ENCODE data around the gene FAM162A. TPM values are rescaled to one million over a fixed set of nuclear protein-coding genes. Genes with fewer than 3 reads are reported as not detected.

The FAM162A gene
- total and polyA plus RNA-seq, 9 of the 15 experiments (the other 6 are each of a cell fraction or from before 2014, with no cell fraction given), result 37.5 to 211 (median 101) TPM

- no peaks in the 10 kb centered on the region for H3K27me3 ChIP-seq (ENCODE audit: control insufficient read depth in 2 of 2, insufficient read depth in 2 of 2, low read length in 2 of 2)
- CTCF ChIA-PET (ENCODE audit: low intra/inter-chr PET ratio), result no interaction called here
- POLR2A ChIA-PET, result interaction anchor here (0.7 kb wide), 1 partner anchor 9 kb away, joined by 3 read pairs; no protein-coding TSS in a partner anchor
These were observed 22.0 kb upstream of the FAM162A start for GRCh38 chr3:122362026-122362425.

GRCh38 chr3:122364490-122364889 is 19.5 kb upstream of the FAM162A start:
- WGBS (ENCODE audit: insufficient coverage, low coverage, missing lambda C conversion rate), result 50% methylated on average over 2 of the region's 2 CpGs
- BruUV-seq (replicated peaks), result no TSS peak
- H3K4me2 ChIP-seq (ENCODE audit: insufficient read depth, low read length), result no peak overlapping the region
- intact Hi-C loops (cut with micrococcal nuclease), result no loop called here
- H3K27ac ChIP-seq (ENCODE audit: extremely low read depth, low read depth, low read length), result no peak overlapping the region
- H3K36me3 ChIP-seq (ENCODE audit: control insufficient read depth, insufficient read depth, low read length), result peaks cover 82% of the 10 kb centered on the region
- H3K4me3 ChIP-seq, result no peak overlapping the region
- FAIRE-seq (no peak), DNase-seq (ENCODE audit: extremely low read depth in 1 of 4, low spot score in 3 of 4) (no peak), ATAC-seq (no peak)
- no peaks in the 10 kb centered on the region for H3K79me2 ChIP-seq (ENCODE audit: control insufficient read depth, insufficient read depth, low read length)
- H4K20me1 ChIP-seq (replicated peaks; ENCODE audit: control insufficient read depth, insufficient read depth, low read length), result no peaks in the 10 kb centered on the region
- no peaks in the 10 kb centered on the region for H3K9me1 ChIP-seq (ENCODE audit: control insufficient read depth, insufficient read depth, low read length)
- no peaks in the 10 kb centered on the region for H3K27me3 ChIP-seq (ENCODE audit: control insufficient read depth in 2 of 2, insufficient read depth in 2 of 2, low read length in 2 of 2)
- ChIA-PET POLR2A (no interaction called here), CTCF (ENCODE audit: low intra/inter-chr PET ratio) (no interaction called here)
- no peak overlapping the region for H3K9ac ChIP-seq (ENCODE audit: insufficient read depth in 1 of 2, low read depth in 2 of 2, low read length in 2 of 2)
- no peak overlapping the region for H2AFZ ChIP-seq (ENCODE audit: low read depth, low read length)
- H3K9me3 ChIP-seq (replicated peaks; ENCODE audit: control insufficient read depth, insufficient read depth, low read depth, low read length), result no peaks in the 10 kb centered on the region
- no peaks in the 10 kb centered on the region; a peak in 2 of 5 replicates for H3K4me1 ChIP-seq (replicated peaks in 1 of 2; ENCODE audit: control insufficient read depth in 2 of 2, insufficient read depth in 2 of 2, low read length in 2 of 2)
- in situ Hi-C loops (cut with MboI), result no loop called here
- TF ChIP-seq CGGBP1 (CRISPR knock-in tag; IDR thresholded peaks at IDR 0.05) (no peak), POLR2B (IDR thresholded peaks at IDR 0.05; ENCODE audit: low read depth, partially characterized antibody) (no peak), NELFE (IDR thresholded peaks at IDR 0.05; ENCODE audit: insufficient read depth, insufficient read length) (no peak), DACH1 (IDR thresholded peaks at IDR 0.05; ENCODE audit: partially characterized antibody) (no peak), XRCC4 (IDR thresholded peaks at IDR 0.05; ENCODE audit: extremely low read depth, insufficient read depth, insufficient read length) (no peak), ZNF324 (CRISPR knock-in tag; IDR thresholded peaks at IDR 0.05) (no peak), ZHX1 (conservative IDR thresholded peaks at IDR 0.05; ENCODE audit: low read length) (no peak), CTCF (IDR thresholded peaks at IDR 0.05 in 2 of 3, conservative IDR thresholded peaks at IDR 0.05 in 1 of 3; ENCODE audit: insufficient read depth in 2 of 3, low read depth in 1 of 3, low read length in 3 of 3) (no peak)

More at GRCh38 chr3:122362026-122362425, 22.0 kb upstream of the FAM162A start:
- no peaks in the 10 kb centered on the region for H3K9me3 ChIP-seq (replicated peaks; ENCODE audit: control insufficient read depth, insufficient read depth, low read depth, low read length)
- H3K4me1 ChIP-seq (replicated peaks in 1 of 2; ENCODE audit: control insufficient read depth in 2 of 2, insufficient read depth in 2 of 2, low read length in 2 of 2), result no peaks in the 10 kb centered on the region; a peak in 2 of 5 replicates
- H3K4me2 ChIP-seq (ENCODE audit: insufficient read depth, low read length), result no peak overlapping the region
- FAIRE-seq (no peak), ATAC-seq (no peak), DNase-seq (ENCODE audit: extremely low read depth in 1 of 4, low spot score in 3 of 4) (no peak)
- no peak overlapping the region for H3K27ac ChIP-seq (ENCODE audit: extremely low read depth, low read depth, low read length)
- no peak overlapping the region for H2AFZ ChIP-seq (ENCODE audit: low read depth, low read length)
- no peaks in the 10 kb centered on the region for H4K20me1 ChIP-seq (replicated peaks; ENCODE audit: control insufficient read depth, insufficient read depth, low read length)
- no peak for TF ChIP-seq ATF1 (CRISPR knock-in tag; IDR thresholded peaks at IDR 0.05)
- no peak for TF ChIP-seq ATF1 (tag; IDR thresholded peaks at IDR 0.05)
- no peak for TF ChIP-seq ZSCAN29 (IDR thresholded peaks at IDR 0.05)
- TF ChIP-seq BRF1 (IDR thresholded peaks at IDR 0.05; ENCODE audit: borderline replicate concordance, extremely low read depth, insufficient read length), result no peak
- no peak for TF ChIP-seq PPARD (CRISPR knock-in tag; IDR thresholded peaks at IDR 0.05)
- no peaks in the 10 kb centered on the region for H3K9me1 ChIP-seq (ENCODE audit: control insufficient read depth, insufficient read depth, low read length)
- in situ Hi-C loops (cut with MboI) (no loop called here), intact Hi-C loops (cut with micrococcal nuclease) (no loop called here)
- no TSS peak for BruUV-seq (replicated peaks)
- no peak overlapping the region for H3K4me3 ChIP-seq
- peaks cover 67% of the 10 kb centered on the region for H3K36me3 ChIP-seq (ENCODE audit: control insufficient read depth, insufficient read depth, low read length)
- WGBS (ENCODE audit: insufficient coverage, low coverage, missing lambda C conversion rate), result 100% methylated on average over 2 of the region's 2 CpGs
- no peaks in the 10 kb centered on the region for H3K79me2 ChIP-seq (ENCODE audit: control insufficient read depth, insufficient read depth, low read length)
- H3K9ac ChIP-seq (ENCODE audit: insufficient read depth in 1 of 2, low read depth in 2 of 2, low read length in 2 of 2), result no peak overlapping the region

Data from K562 (cell line).